EH (cell line): Measurements from ENCODE around the gene DNMBP.
A peak's percentile ranks its signal among the peaks of the same experiment; 100 is the strongest.
"Not testable (repeated sequence)": the region's sequence is repeated elsewhere in the genome, so short reads cannot be mapped to it uniquely, and the experiment has no call there.

ENCODE experiments used
- DNase-seq: peaks from one replicate; pipeline ENCODE4 v3.0.0-alpha.2; 2015; ENCODE audit warnings: low read depth

The DNMBP gene

DNA sequence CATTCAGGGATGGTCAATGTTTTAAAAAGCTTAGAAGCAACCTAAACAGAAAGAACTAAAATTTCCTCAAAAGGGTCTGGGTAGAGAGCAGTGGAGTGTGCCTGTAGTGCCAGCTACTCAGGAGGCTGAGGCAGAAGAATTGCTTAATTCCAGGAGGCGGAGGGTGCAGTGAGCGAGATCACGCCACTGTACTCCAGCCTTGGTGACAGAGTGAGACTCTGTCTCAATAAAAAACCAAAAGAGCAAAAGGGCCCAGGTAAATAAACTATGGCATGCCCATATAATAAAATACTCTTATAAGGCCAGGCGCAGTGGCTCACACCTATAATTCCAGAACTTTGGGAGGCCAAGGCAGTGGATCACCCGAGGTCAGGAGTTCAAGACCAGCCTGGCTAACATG, 93.0 kb downstream of the DNMBP start:
- no peak for DNase-seq

GRCh38 chr10:99915414-99915813, 94.3 kb downstream of the DNMBP start:
- no peak for DNase-seq

- peak; percentile 18 for DNase-seq
Observed at GRCh38 chr10:99914236-99914635, 95.5 kb downstream of the DNMBP start.

GRCh38 chr10:99913831-99914235, 95.9 kb downstream of the DNMBP start:
- DNase-seq = no peak

- DNase-seq = no peak
Observed at GRCh38 chr10:99912041-99912440, 97.7 kb downstream of the DNMBP start.

GRCh38 chr10:99908512-99908911, 101.2 kb downstream of the DNMBP start:
- DNase-seq = peak; percentile 46

DNA sequence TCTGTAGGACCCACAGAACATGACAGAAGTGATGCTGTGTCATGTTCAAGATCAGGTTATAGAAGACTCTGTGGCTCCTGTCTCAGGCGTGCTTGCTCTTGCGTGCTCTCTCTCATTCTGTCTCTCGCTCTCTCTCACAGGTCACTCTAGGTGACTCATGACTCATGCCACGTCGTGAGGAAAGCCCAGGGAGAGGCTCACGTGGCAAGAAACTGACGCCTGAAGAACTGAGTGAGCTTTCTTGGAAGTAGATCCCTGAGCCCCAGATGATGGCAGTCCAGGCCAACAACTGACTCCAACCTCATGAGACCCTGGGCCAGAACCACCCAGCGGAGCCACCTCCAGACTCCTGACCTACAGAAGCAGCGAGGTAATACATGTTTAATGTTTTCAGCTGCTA, 103.3 kb downstream of the DNMBP start:
- DNase-seq = peak; percentile 85

DNA sequence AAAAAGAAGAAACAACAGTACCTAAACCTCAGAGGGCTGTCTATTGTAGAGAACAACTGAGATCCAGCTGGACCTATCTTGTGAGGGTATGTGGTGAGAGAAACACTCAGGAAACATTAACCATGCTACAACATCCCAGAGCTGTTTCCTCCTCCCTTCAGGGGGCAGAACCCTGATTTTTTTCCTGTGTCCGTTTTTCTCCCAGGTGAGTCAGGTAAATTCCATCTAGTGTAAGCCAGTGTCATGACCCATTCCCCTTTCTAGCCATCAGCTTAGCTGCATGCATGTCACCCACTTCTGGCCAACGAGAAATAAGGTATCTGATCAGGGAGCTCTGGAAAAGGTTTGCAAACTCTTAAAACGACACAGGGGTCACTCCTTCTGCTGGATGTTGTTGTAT, 103.8 kb downstream of the DNMBP start:
- DNase-seq = no peak

GRCh38 chr10:99895867-99896266, 113.9 kb downstream of the DNMBP start:
- DNase-seq = no peak

- DNase-seq = not testable (repeated sequence)
Observed at GRCh38 chr10:99895066-99895465, 114.7 kb downstream of the DNMBP start.

- no peak for DNase-seq
Observed at GRCh38 chr10:99894613-99895012, 115.1 kb downstream of the DNMBP start.

- DNase-seq = peak; percentile 62
Observed at GRCh38 chr10:99888622-99889021, 121.1 kb downstream of the DNMBP start.

DNA sequence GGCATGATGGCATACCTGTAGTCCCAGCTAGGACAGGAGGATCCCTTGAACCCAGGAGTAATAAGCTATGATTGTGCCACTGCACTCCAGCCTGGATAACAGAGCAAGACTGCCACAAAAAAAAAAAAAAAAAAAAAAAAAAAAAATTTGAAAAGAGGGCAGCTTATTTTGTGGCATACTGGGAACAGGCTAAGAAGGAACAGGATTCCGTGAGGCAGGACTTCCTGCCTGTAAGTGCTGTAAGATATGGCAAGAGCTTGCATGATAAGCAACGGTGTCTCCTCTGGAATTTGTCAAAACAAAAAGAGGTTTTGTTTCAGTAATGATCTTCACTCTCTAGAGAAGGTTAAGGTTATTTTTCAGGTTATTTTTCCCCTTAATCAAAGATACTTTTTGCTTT, 126.2 kb downstream of the DNMBP start:
- no peak for DNase-seq

GRCh38 chr10:99881371-99881770, 128.4 kb downstream of the DNMBP start:
- no peak for DNase-seq

GRCh38 chr10:99880080-99880835, 129.5 kb downstream of the DNMBP start:
- DNase-seq = no peak

DNA sequence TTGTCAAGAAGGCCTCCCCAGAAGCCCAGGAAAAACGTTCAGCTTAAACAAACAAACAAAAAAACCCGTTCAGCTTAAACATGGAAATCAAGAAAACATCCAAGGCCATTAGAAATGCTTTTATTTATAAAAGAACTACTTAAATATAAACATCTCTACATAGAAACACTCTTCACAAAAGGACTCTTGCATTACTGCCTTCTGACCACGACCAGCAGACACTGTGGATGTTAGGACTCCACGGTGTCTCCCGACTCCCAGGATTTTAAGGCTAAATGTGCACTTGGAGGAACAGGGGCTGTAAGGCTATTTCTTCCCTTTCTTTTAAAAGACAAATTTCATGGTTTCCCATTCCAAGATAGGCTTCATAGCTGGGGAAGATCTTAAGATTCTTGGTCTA, 134.3 kb downstream of the DNMBP start:
- DNase-seq = no peak

DNA sequence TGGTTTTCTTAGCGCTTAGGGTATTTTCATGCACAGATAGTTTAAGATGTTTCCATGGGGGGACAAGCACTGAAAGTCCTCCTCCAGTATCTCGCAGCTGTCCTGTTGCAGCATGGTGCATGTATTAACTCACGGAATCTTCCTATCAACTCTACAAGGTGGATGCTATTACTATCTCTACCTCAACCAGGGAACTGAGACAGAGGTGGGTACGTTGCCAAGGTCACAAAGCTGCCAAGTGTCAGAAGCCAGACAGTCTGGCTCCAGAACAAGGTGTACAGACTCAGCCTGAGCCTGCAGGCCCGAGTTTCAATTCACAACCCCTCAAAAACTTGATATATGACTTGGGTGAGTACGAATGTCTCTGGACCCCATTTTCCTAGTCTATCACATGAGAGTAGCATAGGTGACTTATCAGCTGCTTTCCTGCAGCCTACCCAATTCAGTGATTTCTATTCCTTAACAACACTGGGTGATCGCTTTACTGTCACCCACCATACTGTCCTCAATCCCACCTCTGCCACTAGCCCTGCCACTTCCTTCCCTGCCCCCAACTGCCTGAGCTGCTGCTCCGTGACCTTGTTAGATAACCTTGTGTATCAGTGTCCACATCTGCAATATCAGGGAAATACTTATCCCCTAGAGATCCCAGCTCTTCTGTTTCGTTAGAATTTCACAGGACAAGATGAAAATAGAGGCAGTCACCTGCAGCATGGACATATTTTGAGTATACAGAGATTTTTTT, 135.2 kb downstream of the DNMBP start:
- DNase-seq = no peak

GRCh38 chr10:99873846-99874245, 135.9 kb downstream of the DNMBP start:
- DNase-seq = no peak

- DNase-seq = peak; percentile 41
Observed at GRCh38 chr10:99872367-99873162, 137.2 kb downstream of the DNMBP start.

GRCh38 chr10:99870123-99870730, 139.5 kb downstream of the DNMBP start:
- peak; percentile 53 for DNase-seq

DNA sequence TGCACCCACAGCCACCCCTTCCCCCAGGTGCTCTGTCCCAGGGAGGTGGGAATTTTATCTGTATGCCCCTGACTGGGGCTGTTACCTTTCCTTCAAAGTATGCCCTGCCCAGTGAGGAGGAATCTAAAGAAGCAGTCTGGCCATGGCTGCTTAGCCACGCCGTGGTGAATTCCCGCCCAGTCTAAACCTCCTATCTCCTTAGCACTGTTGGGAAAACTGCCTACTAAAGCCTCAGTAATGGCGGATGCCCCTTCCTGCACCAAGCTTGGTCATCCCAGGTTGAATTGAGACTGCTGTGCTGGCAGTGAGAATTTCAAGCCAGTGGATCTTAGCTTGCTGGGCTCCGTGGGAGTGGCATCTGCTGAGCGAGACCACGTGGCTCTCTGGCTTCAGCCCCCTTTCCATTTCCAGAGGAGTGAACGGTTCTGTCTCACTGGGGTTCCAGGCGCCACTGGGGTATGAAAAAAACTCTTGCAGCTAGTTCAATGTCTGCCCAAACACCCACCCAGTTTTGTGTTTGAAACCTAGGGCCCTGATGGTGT, 140.1 kb downstream of the DNMBP start:
- DNase-seq = no peak

DNA sequence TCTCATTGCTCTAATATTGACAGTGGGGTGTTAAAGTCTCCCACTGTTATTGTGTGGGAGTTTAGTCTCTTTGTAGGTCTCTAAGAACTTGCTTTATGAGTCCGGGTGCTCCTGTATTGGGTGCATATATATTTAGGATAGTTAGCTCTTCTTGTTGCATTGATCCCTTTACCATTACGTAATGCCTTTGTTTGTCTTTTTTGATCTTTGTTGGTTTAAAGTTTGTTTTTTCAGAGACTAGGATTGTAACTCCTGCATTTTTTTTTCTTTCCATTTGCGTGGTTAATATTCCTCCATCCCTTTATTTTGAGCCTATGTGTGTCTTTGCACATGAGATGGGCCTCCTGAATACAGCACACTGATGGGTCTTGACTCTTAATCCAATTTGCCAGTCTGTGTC, 142.5 kb downstream of the DNMBP start:
- not testable (repeated sequence) for DNase-seq
